ENCODE data around the gene TPD52L1. TPM values are rescaled to one million over a fixed set of nuclear protein-coding genes. Genes with fewer than 3 reads are reported as not detected.
"Not testable (repeated sequence)": the region's sequence is repeated elsewhere in the genome, so short reads cannot be mapped to it uniquely, and the experiment has no call there.

The TPD52L1 gene
- total and polyA plus RNA-seq, 2 experiments from 2014 or later, result 5.1 to 12.3 TPM

DNA sequence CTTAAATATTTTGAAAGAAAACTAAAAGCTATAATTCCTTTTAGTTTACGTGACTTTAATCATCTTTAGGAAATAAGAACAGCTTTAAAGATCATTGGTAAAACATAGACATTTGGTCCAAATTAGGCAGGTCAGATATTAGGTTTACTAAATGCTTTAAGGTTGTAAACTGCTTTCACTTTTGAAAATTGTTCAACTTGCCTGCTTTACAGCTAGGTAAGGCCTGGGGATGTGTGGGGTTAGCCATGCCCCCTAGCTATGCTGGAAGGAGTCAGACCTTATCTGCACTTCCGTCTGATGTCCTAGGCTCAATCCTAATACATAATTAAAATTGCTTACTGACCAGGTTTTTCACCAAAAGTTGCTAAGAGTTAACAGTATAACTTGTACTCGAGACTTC lies 30.5 kb upstream of the TPD52L1 start:
- H3K36me3 ChIP-seq (ENCODE audit: low read depth), result no peaks in the 10 kb centered on the region
- H3K27me3 ChIP-seq (replicated peaks; ENCODE audit: insufficient read depth), result no peaks in the 10 kb centered on the region
- no peak overlapping the region for H3K4me3 ChIP-seq
- H3K79me2 ChIP-seq (ENCODE audit: insufficient read depth), result no peaks in the 10 kb centered on the region
- TF ChIP-seq EZH2 (IDR thresholded peaks at IDR 0.05; ENCODE audit: insufficient read depth, poor library complexity, severe bottlenecking) (no peak), EZH2phosphoT487 (IDR thresholded peaks at IDR 0.05; ENCODE audit: insufficient read depth, low read depth) (no peak)
- H2AFZ ChIP-seq, result no peak overlapping the region
- 85 to 87% methylated on average over 3 of the region's 3 CpGs for WGBS, 2 experiments (ENCODE audit: low coverage in 1 of 2, low lambda C conversion rate in 2 of 2, missing lambda C conversion rate in 2 of 2)
- no peak overlapping the region for H3K9ac ChIP-seq
- in situ Hi-C loops (cut with MboI), result no loop called here
- H3K9me3 ChIP-seq (ENCODE audit: low read depth), result no peaks in the 10 kb centered on the region
- no peak overlapping the region for H3K4me2 ChIP-seq (ENCODE audit: unreplicated experiment)
- no peaks in the 10 kb centered on the region for H4K20me1 ChIP-seq (ENCODE audit: insufficient read depth)
- H3K4me1 ChIP-seq (ENCODE audit: insufficient read depth), result no peaks in the 10 kb centered on the region
- no peaks in the 10 kb centered on the region for H3F3A ChIP-seq (ENCODE audit: insufficient read depth)
- H3K9me2 ChIP-seq (ENCODE audit: insufficient read depth), result no peaks in the 10 kb centered on the region
- no peak for DNase-seq
- H3K27ac ChIP-seq, result no peak overlapping the region

DNA sequence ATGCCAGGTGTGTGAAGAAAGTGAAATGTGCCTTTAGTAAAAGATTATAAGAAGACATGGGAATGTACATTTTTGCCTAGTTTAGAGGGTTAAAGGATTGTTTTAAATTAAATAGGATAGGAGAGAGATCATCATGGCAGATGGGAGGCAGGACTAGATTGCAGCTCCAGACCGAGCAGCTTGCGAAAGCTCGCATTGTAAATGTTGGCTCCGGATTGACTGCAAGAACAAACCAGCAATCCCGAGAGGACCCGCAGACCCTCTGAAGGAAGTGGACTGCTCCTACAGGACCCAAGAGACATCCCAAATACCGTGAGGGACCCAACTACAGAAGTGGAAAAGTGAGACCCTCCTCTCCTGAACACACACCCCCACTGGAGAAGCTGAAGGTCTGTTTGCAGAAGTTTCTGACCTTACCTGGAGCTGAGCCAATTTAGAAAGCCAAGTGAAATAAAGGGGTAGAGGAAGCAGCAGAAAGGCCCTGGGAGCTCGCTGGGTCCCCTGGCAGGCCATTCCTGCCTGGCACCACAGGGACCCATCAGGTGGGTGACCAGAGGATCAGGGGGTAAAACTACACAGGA lies 30.0 kb upstream of the TPD52L1 start:
- peak overlapping the region; percentile 43 for H2AFZ ChIP-seq
- H3F3A ChIP-seq (ENCODE audit: insufficient read depth), result no peaks in the 10 kb centered on the region
- no peak for TF ChIP-seq EZH2 (IDR thresholded peaks at IDR 0.05; ENCODE audit: insufficient read depth, poor library complexity, severe bottlenecking)
- TF ChIP-seq EZH2phosphoT487 (IDR thresholded peaks at IDR 0.05; ENCODE audit: insufficient read depth, low read depth), result no peak
- no peak overlapping the region for H3K9ac ChIP-seq
- H4K20me1 ChIP-seq (ENCODE audit: insufficient read depth), result no peaks in the 10 kb centered on the region
- H3K9me2 ChIP-seq (ENCODE audit: insufficient read depth), result no peaks in the 10 kb centered on the region
- no peaks in the 10 kb centered on the region for H3K79me2 ChIP-seq (ENCODE audit: insufficient read depth)
- H3K4me1 ChIP-seq (ENCODE audit: insufficient read depth), result no peaks in the 10 kb centered on the region
- H3K4me2 ChIP-seq (ENCODE audit: unreplicated experiment), result no peak overlapping the region
- H3K27me3 ChIP-seq (replicated peaks; ENCODE audit: insufficient read depth), result no peaks in the 10 kb centered on the region
- WGBS, 2 experiments (ENCODE audit: low coverage in 1 of 2, low lambda C conversion rate in 2 of 2, missing lambda C conversion rate in 2 of 2), result 62 to 67% methylated on average over 8 of the region's 8 CpGs
- no peak overlapping the region for H3K4me3 ChIP-seq
- DNase-seq, result no peak
- H3K27ac ChIP-seq, result no peak overlapping the region
- in situ Hi-C loops (cut with MboI), result no loop called here
- H3K9me3 ChIP-seq (ENCODE audit: low read depth), result no peaks in the 10 kb centered on the region
- no peaks in the 10 kb centered on the region for H3K36me3 ChIP-seq (ENCODE audit: low read depth)

DNA sequence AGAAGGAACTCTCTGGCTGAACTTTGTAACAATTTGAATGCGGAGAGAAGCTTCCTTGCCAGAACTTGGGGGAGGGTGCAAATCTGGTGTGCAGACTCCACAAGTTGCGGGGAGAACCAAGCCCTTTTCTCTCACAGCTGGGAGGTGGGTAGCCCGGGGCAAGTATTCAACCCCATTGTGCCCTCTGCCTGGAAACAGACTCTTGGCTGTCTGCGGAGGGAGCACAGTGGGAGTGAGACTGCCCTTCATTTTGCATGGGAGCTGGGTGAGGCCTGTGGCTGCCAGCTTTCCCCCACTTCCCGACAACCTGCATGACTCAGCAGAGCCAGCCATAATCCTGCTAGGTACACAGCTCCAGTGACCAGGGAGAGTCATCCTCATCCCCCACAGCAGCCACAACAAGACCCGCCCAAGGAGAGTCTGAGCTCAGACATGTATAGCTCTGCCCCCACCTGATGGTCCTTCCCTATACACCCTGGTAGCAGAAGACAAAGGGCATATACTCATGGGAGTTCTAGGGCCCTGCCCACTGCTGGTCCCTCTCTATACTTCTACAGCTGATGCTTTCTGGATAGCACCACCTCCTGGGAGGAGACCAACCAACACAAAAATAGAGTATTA lies 29.4 kb upstream of the TPD52L1 start:
- Histone ChIP-seq H3K27ac (no peak overlapping the region), H4K20me1 (ENCODE audit: insufficient read depth) (no peaks in the 10 kb centered on the region), H3K9me2 (ENCODE audit: insufficient read depth) (no peaks in the 10 kb centered on the region), H3K27me3 (replicated peaks; ENCODE audit: insufficient read depth) (no peaks in the 10 kb centered on the region), H3K4me1 (ENCODE audit: insufficient read depth) (no peaks in the 10 kb centered on the region), H3K4me2 (ENCODE audit: unreplicated experiment) (no peak overlapping the region), H3K9ac (no peak overlapping the region), H2AFZ (peak overlapping the region; percentile 43), H3K4me3 (no peak overlapping the region), H3F3A (ENCODE audit: insufficient read depth) (no peaks in the 10 kb centered on the region), H3K36me3 (ENCODE audit: low read depth) (no peaks in the 10 kb centered on the region), H3K9me3 (ENCODE audit: low read depth) (no peaks in the 10 kb centered on the region), H3K79me2 (ENCODE audit: insufficient read depth) (no peaks in the 10 kb centered on the region)
- in situ Hi-C loops (cut with MboI), result no loop called here
- no peak for TF ChIP-seq EZH2phosphoT487 (IDR thresholded peaks at IDR 0.05; ENCODE audit: insufficient read depth, low read depth)
- TF ChIP-seq EZH2 (IDR thresholded peaks at IDR 0.05; ENCODE audit: insufficient read depth, poor library complexity, severe bottlenecking), result no peak
- WGBS, 2 experiments (ENCODE audit: low coverage in 1 of 2, low lambda C conversion rate in 2 of 2, missing lambda C conversion rate in 2 of 2), result 53 to 58% methylated on average over 6 of the region's 6 CpGs
- DNase-seq, result peak; percentile 24

DNA sequence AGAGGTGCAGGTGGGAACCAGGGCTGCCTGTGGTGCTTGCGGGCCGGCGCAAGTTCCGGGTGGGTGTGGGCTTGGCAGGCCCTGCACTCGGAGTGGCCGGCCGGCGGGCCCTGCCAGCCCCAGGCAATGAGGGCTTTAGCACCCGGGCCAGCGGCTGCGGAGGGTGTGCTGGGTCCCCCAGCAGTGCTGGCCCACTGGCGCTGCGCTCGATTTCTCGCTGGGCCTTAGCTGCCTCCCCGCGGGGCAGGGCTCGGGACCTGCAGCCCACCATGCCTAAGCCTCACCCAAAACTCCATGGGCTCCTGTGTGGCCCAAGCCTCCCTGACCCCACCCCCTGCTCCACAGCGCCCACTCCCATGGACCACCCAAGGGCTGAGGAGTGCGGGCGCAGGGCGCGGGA lies 27.7 kb upstream of the TPD52L1 start:
- H3F3A ChIP-seq (ENCODE audit: insufficient read depth); H4K20me1 ChIP-seq (ENCODE audit: insufficient read depth); H3K4me2 ChIP-seq (ENCODE audit: unreplicated experiment); H3K27ac ChIP-seq; DNase-seq; in situ Hi-C loops (cut with MboI); H3K36me3 ChIP-seq (ENCODE audit: low read depth); H3K79me2 ChIP-seq (ENCODE audit: insufficient read depth); H3K9me2 ChIP-seq (ENCODE audit: insufficient read depth); H3K9ac ChIP-seq; H3K9me3 ChIP-seq (ENCODE audit: low read depth); H3K27me3 ChIP-seq (replicated peaks; ENCODE audit: insufficient read depth); H3K4me1 ChIP-seq (ENCODE audit: insufficient read depth); H2AFZ ChIP-seq; H3K4me3 ChIP-seq: not testable (repeated sequence)
- 94% methylated on average over 23 of the region's 23 CpGs for WGBS, 2 experiments (ENCODE audit: low coverage in 1 of 2, low lambda C conversion rate in 2 of 2, missing lambda C conversion rate in 2 of 2)
